HTR-8/SVneo (cell line): ENCODE measurements around the gene YTHDF2.
"Not testable (repeated sequence)": the region's sequence is repeated elsewhere in the genome, so short reads cannot be mapped to it uniquely, and the experiment has no call there.

Experiments used
- DNase-seq: peaks from one replicate; pipeline ENCODE4 v3.0.0; 2011; ENCODE audit warnings: low spot score, mixed read lengths; ENCODE audit not compliant: insufficient read length
- FAIRE-seq: peaks from 2 replicates; lab custom pipeline; 2011; peaks lifted over from hg19 to GRCh38; lab: Jason Lieb, UNC

YTHDF2 gene

DNA sequence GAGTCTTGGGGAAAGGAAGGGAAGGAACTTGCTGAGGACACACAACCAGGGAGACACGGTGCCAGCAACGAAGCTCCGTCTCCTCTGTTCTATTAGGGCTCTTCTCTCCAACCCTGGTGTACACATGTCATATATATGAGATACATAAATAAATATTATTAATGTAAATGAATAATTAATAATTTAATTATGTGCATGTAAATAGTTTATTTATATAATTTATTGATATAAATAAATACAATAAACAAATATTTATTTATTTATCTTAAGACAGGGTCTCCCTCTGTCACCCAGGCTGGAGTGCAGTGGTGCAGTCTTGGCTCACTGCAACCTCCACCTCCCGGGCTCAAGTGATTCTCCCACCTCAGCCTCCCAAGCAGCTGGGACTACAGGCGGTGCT, 57.8 kb downstream of the YTHDF2 start:
- FAIRE-seq, DNase-seq: not testable (repeated sequence)

DNA sequence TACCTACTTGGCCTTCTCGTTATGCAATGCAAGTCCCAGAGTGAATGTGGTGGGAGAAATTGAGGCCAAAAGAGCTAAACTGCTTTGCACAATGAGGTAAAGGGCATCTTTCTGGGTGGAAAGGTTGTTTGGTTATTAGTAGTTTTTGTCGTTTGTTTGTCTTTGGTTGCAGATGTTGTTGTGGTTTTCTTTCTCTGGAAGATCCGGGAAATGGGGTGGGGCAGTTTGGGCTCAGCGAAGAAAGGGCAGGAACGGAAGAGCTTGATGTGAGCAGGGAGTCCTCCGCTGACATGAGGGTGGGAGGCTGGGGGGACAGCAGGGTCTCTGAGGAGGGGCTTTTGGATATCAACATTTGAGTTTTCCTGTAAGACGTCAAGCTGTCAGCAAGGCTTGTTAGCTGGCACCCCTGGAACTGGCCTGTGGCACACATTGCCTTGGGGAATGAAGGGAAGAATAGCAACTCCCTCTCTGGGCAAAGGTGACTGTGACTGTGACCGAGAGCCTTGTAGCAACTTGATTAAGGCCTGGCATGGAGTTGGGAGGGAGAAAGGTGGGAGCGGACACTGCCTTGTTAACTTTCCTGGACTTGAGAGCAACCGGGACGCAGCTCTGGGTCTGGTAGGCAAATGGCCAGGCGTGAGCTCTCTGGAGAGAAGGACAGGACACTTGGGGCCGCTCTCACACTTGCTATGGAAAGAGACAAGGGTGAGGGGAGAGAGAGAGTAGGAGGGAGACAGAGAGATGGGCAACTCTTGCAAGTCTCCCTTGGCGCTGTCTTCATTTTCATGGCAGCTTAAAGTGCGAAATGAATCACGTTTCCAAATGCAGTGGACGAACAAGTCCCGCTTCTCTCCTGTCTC, 59.8 kb downstream of the YTHDF2 start:
- no peak for FAIRE-seq

DNA sequence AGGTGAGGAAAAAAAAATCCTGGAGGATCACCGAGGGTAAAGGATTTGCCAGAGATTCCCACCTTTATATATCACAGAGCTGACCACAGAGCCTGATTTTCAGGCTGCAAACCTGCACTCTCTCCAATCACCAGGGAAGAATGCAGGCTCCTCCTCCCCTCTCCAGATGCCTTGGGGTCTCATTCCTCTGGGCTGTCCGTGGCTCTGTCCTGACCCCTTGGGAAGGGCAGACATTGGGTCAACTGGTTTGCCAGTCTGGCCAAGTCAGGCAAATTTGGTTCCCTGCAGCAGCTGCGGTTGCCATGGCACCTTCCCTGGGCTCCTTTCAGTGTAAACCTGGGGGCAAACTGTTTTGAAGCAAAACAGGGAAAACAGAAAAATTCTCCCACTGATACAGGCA, 63.6 kb downstream of the YTHDF2 start:
- FAIRE-seq (no peak), DNase-seq (no peak)

More for the DNA sequence above, 59.8 kb downstream of the YTHDF2 start:
- no peak for DNase-seq

DNA sequence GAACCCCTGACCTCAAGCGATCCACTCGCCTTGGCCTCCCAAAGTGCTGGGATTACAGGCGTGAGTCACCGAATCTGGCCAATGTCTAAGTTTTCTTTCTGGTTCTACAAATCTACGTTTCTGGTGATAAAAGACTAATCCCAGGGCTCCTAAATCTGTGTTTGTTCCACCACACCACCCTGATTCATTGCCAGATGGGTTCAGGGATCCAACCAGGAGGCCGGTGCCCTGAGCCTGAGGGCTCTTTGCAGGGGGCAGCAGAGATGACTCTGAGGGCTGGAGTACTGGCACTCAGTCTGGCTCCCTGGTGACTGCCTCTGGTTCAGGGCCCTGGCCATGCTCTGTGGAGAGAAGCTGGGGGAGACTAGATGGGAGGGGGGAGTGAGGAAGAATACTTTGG, 64.7 kb downstream of the YTHDF2 start:
- FAIRE-seq, result no peak
- DNase-seq, result no peak

- DNase-seq, result no peak
- FAIRE-seq, result no peak
Measured at GRCh38 chr1:28803051-28803450, 66.3 kb downstream of the YTHDF2 start.

- DNase-seq (no peak), FAIRE-seq (no peak)
Measured at GRCh38 chr1:28803662-28804061, 66.9 kb downstream of the YTHDF2 start.

- FAIRE-seq, result no peak
- DNase-seq, result no peak
Measured at GRCh38 chr1:28804071-28804470, 67.3 kb downstream of the YTHDF2 start.

- DNase-seq (no peak), FAIRE-seq (no peak)
Measured at GRCh38 chr1:28807046-28807445, 70.3 kb downstream of the YTHDF2 start.

GRCh38 chr1:28807986-28808385, 71.2 kb downstream of the YTHDF2 start:
- no peak for FAIRE-seq
- DNase-seq, result no peak

DNA sequence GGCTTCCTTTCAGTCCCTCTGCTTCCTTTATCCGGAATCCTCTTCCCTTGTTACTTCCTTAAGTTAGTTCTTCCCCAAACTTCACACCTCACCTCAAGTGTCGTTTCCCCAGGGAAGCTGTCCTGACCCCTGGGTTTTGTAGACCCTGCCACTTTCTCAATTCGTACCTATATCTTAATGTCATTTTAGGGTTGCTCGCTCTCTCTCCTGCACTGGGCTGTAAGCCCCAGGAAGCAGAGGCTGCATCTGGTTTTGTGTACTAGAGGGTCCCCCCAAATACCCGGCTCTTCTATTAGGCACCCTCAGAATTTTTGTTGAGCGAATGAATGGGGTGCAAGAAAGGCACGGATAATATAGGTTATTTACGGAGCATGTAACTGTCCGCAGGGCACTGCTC, 74.6 kb downstream of the YTHDF2 start:
- FAIRE-seq, result no peak

GRCh38 chr1:28811766-28812668, 75.3 kb downstream of the YTHDF2 start, which contains the start of gene OPRD1:
Gene OPRD1 (plus strand): TSS chr1:28812170. CDS start chr1:28812384, 214 bp downstream.
- FAIRE-seq, result no peak
- DNase-seq, result no peak

More for the DNA sequence above, 74.6 kb downstream of the YTHDF2 start:
- no peak for DNase-seq

GRCh38 chr1:28812669-28813468, 76.1 kb downstream of the YTHDF2 start:
- no peak for FAIRE-seq
- no peak for DNase-seq

DNA sequence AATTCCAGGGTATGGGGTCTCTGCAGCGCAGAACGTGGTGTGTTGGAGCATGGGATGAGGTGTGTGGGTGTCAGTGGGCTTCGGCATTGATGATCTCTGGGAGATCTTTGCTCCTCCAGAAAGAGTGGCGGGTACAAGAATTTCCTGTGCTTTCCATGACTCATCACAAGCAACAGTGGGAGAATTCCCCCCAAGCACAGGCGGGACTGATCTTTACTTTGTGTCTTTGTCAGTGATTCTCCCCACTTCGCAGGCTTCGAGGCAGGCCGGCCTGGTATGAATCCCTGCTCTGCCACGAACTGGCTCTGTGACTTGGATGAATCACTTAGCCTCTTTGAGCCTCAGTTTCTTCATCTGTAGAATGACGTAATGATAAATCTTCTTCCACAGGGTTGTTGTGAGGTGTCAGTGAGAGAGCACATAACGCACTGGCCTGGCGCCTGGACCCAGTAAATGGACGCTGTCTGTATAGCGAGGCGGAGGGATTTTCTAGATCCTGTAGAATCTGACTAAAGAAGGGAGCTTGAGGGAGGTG, 77.3 kb downstream of the YTHDF2 start:
- DNase-seq (no peak), FAIRE-seq (no peak)

GRCh38 chr1:28815533-28816185, 78.9 kb downstream of the YTHDF2 start:
- no peak for FAIRE-seq

GRCh38 chr1:28817133-28817532, 80.4 kb downstream of the YTHDF2 start:
- no peak for FAIRE-seq
- no peak for DNase-seq

More at GRCh38 chr1:28815533-28816185, 78.9 kb downstream of the YTHDF2 start:
- no peak for DNase-seq

GRCh38 chr1:28819020-28819419, 82.3 kb downstream of the YTHDF2 start:
- FAIRE-seq (no peak), DNase-seq (no peak)
